GM12801 (cell line): ENCODE measurements around the gene SLC1A3.

Experiments
- TF ChIP-seq, protein P1 (sequence below): IDR thresholded peaks from one replicate; pipeline ENCODE4 v1.5.1; 2011; ENCODE audit warnings: control low read depth; ENCODE audit not compliant: insufficient read length; ENCODE audit errors: extremely low read depth

SLC1A3 gene

DNA sequence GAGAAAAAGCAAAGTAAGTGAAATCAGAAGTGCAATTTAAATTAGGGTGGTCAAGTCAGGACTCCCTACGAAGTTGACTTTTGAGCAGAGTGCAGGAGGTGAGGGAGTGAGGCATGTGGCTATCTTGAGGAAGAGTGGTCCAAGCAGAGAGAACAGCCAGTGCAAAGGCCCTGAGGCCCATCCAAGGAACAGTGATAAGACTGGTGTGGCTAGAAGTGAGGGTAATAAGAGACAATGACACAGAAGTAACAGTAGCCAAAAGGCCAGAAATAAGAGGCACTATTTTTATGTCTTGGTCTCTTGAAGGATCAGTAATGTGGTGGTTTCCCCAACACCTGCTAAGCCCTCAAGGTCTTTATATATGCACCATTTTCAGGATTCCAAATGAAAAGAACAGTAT is 120.4 kb downstream of the SLC1A3 start:
- TF ChIP-seq, protein P1, sequence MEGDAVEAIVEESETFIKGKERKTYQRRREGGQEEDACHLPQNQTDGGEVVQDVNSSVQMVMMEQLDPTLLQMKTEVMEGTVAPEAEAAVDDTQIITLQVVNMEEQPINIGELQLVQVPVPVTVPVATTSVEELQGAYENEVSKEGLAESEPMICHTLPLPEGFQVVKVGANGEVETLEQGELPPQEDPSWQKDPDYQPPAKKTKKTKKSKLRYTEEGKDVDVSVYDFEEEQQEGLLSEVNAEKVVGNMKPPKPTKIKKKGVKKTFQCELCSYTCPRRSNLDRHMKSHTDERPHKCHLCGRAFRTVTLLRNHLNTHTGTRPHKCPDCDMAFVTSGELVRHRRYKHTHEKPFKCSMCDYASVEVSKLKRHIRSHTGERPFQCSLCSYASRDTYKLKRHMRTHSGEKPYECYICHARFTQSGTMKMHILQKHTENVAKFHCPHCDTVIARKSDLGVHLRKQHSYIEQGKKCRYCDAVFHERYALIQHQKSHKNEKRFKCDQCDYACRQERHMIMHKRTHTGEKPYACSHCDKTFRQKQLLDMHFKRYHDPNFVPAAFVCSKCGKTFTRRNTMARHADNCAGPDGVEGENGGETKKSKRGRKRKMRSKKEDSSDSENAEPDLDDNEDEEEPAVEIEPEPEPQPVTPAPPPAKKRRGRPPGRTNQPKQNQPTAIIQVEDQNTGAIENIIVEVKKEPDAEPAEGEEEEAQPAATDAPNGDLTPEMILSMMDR, result no peak

DNA sequence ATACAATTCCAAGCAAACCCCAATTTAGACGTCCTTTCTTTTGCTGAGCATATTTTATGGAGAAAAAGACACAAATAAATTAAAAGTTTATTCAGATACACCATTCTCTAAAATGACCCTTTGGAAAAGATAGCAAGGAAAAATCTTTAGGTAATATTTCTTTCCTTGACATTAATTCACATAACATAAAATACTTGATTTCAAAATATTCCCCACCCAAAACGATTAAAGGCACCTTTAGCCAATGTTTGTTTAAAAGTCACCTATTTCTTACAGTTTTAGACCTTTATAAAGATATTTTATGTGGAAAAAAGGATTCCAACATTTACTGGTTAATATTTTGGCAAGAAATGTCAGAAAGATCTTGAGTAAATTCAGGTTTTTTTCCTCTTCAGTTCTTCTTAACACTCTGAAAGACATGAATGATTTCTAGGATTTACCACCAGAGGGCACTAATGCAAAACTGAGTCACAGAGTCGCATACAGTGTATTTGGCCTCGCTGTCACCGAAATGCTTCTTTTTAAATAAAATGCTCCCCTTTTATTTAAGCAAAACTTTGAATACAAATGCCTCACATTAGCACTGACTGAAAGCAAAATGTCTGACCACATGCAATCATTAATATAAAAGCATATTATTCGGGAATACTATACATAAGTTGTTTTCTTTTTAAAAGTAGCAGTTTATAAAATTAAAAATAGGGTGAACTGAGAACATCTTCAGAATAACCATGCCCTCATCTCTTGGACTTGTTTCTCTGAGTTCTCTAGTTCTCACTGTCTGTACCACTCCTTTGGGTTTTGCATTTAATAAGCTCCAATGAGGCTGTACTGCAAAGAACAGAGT is 122.5 kb downstream of the SLC1A3 start:
- TF ChIP-seq, protein P1, result no peak

DNA sequence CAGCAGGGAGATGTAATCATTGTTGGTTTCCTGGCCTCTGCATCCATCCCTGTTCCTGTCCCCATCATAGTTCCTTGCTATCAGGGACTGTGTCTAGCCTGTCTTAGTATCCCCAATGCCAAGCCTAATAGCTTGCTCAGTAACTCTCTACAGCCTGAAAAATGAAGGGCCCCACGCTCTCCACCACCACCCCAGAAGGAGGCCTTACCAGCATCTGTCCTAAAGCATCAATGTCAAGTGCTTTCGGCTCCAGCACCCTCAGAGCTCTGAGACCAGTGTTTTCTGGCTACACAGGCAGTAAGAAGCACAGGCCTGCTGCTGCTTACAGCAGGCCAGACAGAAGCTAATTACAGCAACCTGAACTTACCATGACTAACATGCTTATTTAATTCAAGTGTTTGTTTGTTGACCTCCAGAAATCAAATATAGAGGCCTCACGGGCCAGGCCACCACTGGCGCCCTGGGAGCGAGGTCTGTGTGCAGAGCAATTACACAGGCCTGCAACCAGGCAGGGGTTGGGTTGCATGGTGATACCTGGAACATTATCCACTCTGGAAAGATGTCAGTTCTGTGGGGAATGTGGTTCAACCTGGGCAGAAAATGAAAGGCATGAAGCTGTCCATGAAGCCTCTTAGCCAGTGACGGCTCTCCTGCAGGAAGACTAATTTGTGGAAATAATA is 124.3 kb downstream of the SLC1A3 start:
- TF ChIP-seq, protein P1, result no peak

DNA sequence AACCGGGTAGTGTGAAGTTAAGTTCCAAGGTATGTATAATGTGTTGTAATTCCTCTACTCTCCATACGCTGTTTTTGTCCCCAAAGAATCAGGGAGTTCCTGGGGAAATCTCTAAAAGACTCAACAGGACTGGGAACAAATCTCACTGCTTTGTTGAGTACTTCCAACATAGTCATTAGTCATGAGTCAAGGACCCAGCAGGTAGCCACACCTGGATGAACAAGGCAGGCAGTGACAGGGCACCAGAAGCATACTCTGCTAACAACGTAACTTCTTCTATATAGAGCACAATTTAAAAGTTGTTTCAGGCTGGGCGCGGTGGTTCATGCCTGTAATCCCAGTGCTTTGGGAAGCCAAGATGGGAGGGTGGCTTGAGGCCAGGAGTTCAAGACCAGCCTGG is 126.8 kb downstream of the SLC1A3 start:
- TF ChIP-seq, protein P1, result no peak

GRCh38 chr5:36734422-36734821 is 128.0 kb downstream of the SLC1A3 start:
- TF ChIP-seq, protein P1, result no peak

DNA sequence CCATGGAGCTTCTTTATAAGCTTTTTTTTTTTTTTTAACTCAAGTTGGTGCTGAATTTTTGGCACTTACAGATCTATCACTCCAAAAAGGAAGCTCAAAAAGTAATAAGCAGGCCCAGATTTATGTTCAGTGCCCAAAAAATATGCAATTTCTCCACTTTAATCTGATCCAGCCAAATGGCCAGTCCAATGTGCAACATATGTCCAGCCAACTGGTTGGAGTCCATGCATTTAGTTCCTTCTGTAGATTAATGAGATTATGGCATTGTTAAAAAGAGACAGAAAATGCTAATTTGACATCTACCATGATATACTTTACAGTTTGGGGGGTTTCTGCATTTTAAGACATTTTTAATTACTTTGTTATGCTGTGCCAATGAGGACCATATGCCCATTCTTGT is 129.5 kb downstream of the SLC1A3 start:
- TF ChIP-seq, protein P1, result no peak
